ENCODE data around the gene MYBPH. TPM values are rescaled to one million over a fixed set of nuclear protein-coding genes. Genes with fewer than 3 reads are reported as not detected.

Gene MYBPH
- total RNA-seq, 1 experiment from 2014 or later: not detected

- DNase-seq (ENCODE audit: low read depth): no peak
Measured at GRCh38 chr1:203178821-203179666, 3.4 kb upstream of the MYBPH start.

- DNase-seq (ENCODE audit: low read depth): peak; percentile 44
Measured at GRCh38 chr1:203178083-203178482, 2.5 kb upstream of the MYBPH start.

GRCh38 chr1:203177470-203178039 is 1.9 kb upstream of the MYBPH start:
- peak; percentile 66 for DNase-seq (ENCODE audit: low read depth)

GRCh38 chr1:203177036-203177405 is 1.4 kb upstream of the MYBPH start:
- no peak for DNase-seq (ENCODE audit: low read depth)

- DNase-seq (ENCODE audit: low read depth): no peak
Measured at GRCh38 chr1:203176273-203177035, 828 bp upstream of the MYBPH start.

- no peak for DNase-seq (ENCODE audit: low read depth)
Measured at GRCh38 chr1:203175827-203176241, 208 bp upstream of the MYBPH start.

- no peak for DNase-seq (ENCODE audit: low read depth)
Measured at GRCh38 chr1:203174324-203174985, 1.2 kb downstream of the MYBPH start.

GRCh38 chr1:203173566-203173965 is 2.1 kb downstream of the MYBPH start:
- peak; percentile 34 for DNase-seq (ENCODE audit: low read depth)

GRCh38 chr1:203173011-203173555 is 2.5 kb downstream of the MYBPH start:
- no peak for DNase-seq (ENCODE audit: low read depth)

GRCh38 chr1:203172184-203173010 is 3.2 kb downstream of the MYBPH start:
- peak; percentile 76 for DNase-seq (ENCODE audit: low read depth)

GRCh38 chr1:203171341-203172183 is 4.1 kb downstream of the MYBPH start:
- DNase-seq (ENCODE audit: low read depth): no peak

GRCh38 chr1:203170625-203171330 is 4.8 kb downstream of the MYBPH start:
- no peak for DNase-seq (ENCODE audit: low read depth)

GRCh38 chr1:203169770-203170520 is 5.7 kb downstream of the MYBPH start:
- no peak for DNase-seq (ENCODE audit: low read depth)

- DNase-seq (ENCODE audit: low read depth): no peak
Measured at GRCh38 chr1:203168991-203169390, 6.6 kb downstream of the MYBPH start.

GRCh38 chr1:203168256-203168786 is 7.3 kb downstream of the MYBPH start:
- no peak for DNase-seq (ENCODE audit: low read depth)

- DNase-seq (ENCODE audit: low read depth): no peak
Measured at GRCh38 chr1:203167913-203168200, 7.8 kb downstream of the MYBPH start.

GRCh38 chr1:203167026-203167912 is 8.4 kb downstream of the MYBPH start:
- DNase-seq (ENCODE audit: low read depth): no peak

All from Daoy (cell line).